BJ (cell line): Measurements from ENCODE around the gene CPXM1. TPM values are rescaled to one million over a fixed set of nuclear protein-coding genes. Genes with fewer than 3 reads are reported as not detected.

Experiments
- CTCF ChIA-PET: fragments of 350-600 bp; formaldehyde crosslinking; extraction: SDS; loops from one replicate; lab custom pipeline; 2021; ENCODE audit warnings: antibody characterized with exemption, inconsistent platforms; lab: Yijun Ruan, JAX
- POLR2A ChIA-PET: fragments of 300-600 bp; sonication (Branson Sonifier 250); formaldehyde crosslinking; extraction: SDS; loops from one replicate; lab custom pipeline; 2021; ENCODE audit warnings: antibody characterized with exemption; lab: Charles Lee
- DNase-seq: peaks from one replicate; pipeline ENCODE4 v3.0.0-alpha.2; 2011; ENCODE audit warnings: low read depth
- H3K27me3 ChIP-seq: 2 replicates; pipeline ENCODE4 v1.6.0; 2011; ENCODE audit warnings: low read length; ENCODE audit not compliant: control insufficient read depth, insufficient read depth
- H3K36me3 ChIP-seq: 2 replicates; pipeline ENCODE4 v1.5.1; 2011; ENCODE audit warnings: low read length; ENCODE audit not compliant: control insufficient read depth, insufficient read depth
- H3K4me3 ChIP-seq: 2 replicates; pipeline ENCODE4 v1.5.1; 2011; ENCODE audit warnings: low read depth, mild to moderate bottlenecking, control low read depth, low read length
- polyA plus RNA-seq: library from polyadenylated mRNA; depleted of rRNA; stranded (reverse); fragments of >200 nt; gene quantifications from 2 replicates; pipeline ENCODE4 v1.2.3, GENCODE V29; 2011
- TF ChIP-seq, protein P1 (sequence below): IDR thresholded peaks from 2 replicates; pipeline ENCODE4 v1.5.1; 2011; ENCODE audit warnings: low read depth, mild to moderate bottlenecking, control low read depth, inconsistent platforms, low read length, moderate library complexity; ENCODE audit not compliant: insufficient read depth

Gene CPXM1
- polyA plus RNA-seq, 1 experiment: 1.6 TPM

GRCh38 chr20:2797136-2797983, 3.1 kb downstream of the CPXM1 start:
- no peaks in the 10 kb centered on the region for H3K36me3 ChIP-seq
- H3K27me3 ChIP-seq: peaks cover 30% of the 10 kb centered on the region
- TF ChIP-seq, protein P1, sequence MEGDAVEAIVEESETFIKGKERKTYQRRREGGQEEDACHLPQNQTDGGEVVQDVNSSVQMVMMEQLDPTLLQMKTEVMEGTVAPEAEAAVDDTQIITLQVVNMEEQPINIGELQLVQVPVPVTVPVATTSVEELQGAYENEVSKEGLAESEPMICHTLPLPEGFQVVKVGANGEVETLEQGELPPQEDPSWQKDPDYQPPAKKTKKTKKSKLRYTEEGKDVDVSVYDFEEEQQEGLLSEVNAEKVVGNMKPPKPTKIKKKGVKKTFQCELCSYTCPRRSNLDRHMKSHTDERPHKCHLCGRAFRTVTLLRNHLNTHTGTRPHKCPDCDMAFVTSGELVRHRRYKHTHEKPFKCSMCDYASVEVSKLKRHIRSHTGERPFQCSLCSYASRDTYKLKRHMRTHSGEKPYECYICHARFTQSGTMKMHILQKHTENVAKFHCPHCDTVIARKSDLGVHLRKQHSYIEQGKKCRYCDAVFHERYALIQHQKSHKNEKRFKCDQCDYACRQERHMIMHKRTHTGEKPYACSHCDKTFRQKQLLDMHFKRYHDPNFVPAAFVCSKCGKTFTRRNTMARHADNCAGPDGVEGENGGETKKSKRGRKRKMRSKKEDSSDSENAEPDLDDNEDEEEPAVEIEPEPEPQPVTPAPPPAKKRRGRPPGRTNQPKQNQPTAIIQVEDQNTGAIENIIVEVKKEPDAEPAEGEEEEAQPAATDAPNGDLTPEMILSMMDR: no peak
- CTCF ChIA-PET: no interaction called here
- H3K4me3 ChIP-seq: no peak overlapping the region
- no peak for DNase-seq
- POLR2A ChIA-PET: interaction anchor here (0.6 kb wide), 1 partner anchor 11 kb away, joined by 3 read pairs; no protein-coding TSS in a partner anchor

- CTCF ChIA-PET: no interaction called here
Observed at GRCh38 chr20:2796011-2796660, 4.3 kb downstream of the CPXM1 start.

DNA sequence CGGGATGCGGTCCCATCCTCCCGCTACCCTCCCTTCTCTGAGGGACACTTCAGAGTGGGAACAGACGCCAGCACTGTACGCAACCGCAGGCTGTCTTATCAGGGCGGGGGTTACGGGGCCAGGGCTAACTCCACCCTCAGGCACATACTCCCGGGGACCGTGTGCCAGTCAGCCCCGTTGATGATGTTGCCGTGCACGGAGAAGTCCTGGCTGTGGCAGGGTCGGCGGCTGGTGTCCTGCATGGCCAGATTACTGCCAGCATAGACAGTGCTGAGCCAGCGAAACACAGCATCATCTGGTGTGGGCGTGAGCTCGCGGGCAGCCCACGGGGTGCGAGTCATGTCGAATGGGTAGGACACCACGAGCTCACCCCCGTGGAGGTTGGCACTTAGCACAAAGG, 5.0 kb downstream of the CPXM1 start:
- POLR2A ChIA-PET: no interaction called here
- no peak for DNase-seq
- H3K4me3 ChIP-seq: no peak overlapping the region
- peaks cover 17% of the 10 kb centered on the region for H3K27me3 ChIP-seq
- no peaks in the 10 kb centered on the region for H3K36me3 ChIP-seq
- CTCF ChIA-PET: interaction anchor here (1.5 kb wide), 1 partner anchor 56 kb away, joined by 6 read pairs; no protein-coding TSS in a partner anchor
- TF ChIP-seq, protein P1: no peak

More at GRCh38 chr20:2796011-2796660, 4.3 kb downstream of the CPXM1 start:
- Histone ChIP-seq H3K4me3 (no peak overlapping the region), H3K36me3 (no peaks in the 10 kb centered on the region), H3K27me3 (peaks cover 22% of the 10 kb centered on the region)
- TF ChIP-seq, protein P1: no peak
- POLR2A ChIA-PET: no interaction called here
- no peak for DNase-seq

DNA sequence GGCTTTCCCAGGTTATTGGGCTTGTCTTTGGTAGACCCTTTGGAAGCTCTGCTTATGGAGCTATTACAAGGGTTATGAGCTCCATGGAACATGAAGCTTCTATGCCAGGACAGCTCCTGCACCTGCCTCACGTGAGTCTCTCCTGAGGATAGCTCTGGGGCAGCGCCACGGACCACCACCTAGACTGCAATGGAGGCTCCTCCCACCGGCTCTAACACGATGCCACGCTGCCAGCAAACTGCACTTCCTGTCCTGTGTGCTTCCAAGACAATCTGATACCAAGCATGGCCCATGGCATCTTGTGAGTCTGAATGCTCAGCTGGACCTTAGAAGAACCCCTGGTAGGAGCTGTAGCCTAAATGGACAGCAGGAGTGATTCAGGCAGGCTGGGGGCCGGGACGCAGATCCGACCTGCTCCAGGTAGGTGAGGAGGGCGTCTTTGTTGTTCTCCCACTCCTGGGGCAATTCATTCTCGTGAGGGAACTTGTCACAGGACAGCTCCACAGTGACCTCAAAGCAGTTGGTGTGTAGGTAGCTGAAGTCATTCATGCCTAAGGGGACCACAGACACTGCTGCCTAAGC, 5.5 kb downstream of the CPXM1 start:
- H3K27me3 ChIP-seq: peaks cover 15% of the 10 kb centered on the region
- TF ChIP-seq, protein P1: no peak
- DNase-seq: no peak
- no peaks in the 10 kb centered on the region for H3K36me3 ChIP-seq
- H3K4me3 ChIP-seq: no peak overlapping the region
- POLR2A ChIA-PET: no interaction called here
- CTCF ChIA-PET: interaction anchor here (1.5 kb wide), 1 partner anchor 57 kb away, joined by 6 read pairs; no protein-coding TSS in a partner anchor
